Suppressor macrophage treated with lipopolysaccharide for 1 hour (primary cell): ENCODE data around the gene PSMB10.

Source experiments
- DNase-seq, 3 donors: peaks; one replicate each; pipeline ENCODE4 v3.0.0-alpha.2; 2020 to 2022

The PSMB10 gene

GRCh38 chr16:67963662-67964321, 27.1 kb upstream of the PSMB10 start:
- no peak for DNase-seq

GRCh38 chr16:67963292-67963661, 26.6 kb upstream of the PSMB10 start:
- no peak for DNase-seq

- no peak for DNase-seq
Observed at GRCh38 chr16:67962135-67962534, 25.5 kb upstream of the PSMB10 start.

DNA sequence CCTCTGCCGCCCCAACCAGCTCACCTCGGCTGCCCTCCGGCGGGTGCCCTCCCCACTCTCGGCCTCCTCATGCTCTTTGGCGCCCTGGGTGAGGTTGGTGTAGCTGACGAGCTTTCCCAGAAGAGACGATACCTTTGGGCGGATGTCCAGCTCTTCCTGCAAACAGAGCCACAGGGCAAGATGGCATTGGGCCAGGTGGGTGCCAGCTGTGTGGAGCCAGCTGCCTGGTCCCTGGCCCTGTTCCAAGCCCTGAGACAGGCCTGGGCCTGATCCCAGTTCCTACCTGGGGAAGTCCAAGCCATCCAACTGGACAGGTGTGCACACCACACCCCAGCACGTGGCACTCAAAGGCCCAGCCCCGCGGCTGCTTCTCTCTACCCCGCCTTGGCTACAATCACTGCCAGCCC, 24.9 kb upstream of the PSMB10 start:
- DNase-seq: no peak

DNA sequence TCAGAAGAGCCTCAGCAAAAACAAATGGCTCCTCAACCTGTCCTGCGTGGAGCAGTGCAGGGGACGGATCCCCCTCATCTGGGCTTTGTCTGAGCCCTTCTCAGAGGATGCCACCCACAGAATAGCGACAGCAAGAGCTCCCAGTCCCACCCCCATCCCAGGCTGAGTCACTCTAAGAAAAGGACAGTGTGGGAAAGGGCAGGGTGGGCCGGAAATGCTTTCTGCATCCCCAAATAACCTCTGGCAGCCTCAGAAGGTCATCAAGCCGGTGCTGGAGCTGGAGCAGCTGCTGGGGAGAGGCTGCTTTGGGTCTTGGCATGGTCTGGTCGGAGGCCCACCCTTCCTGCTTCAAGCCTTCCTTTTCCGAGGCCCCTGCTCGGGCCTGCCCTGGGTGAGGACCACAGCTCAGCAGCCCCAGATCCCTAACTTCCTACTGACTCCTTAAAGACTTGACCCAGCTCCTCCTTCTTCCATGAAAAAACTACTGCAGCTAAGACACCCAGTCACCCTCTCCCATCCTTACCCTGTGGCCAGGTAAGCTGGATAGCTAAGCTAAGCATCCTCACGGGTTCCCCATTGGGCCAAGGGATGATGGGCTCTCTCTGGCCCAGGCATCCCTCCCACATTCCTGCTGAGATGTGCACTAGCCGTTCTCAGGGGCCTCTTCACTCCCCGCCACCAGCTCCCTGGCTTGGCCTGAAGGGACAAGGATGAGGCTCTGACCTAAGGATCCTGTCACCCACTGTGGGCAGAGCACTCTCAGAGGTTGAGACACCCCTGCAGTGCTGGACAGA, 23.1 kb upstream of the PSMB10 start:
- no peak for DNase-seq

DNA sequence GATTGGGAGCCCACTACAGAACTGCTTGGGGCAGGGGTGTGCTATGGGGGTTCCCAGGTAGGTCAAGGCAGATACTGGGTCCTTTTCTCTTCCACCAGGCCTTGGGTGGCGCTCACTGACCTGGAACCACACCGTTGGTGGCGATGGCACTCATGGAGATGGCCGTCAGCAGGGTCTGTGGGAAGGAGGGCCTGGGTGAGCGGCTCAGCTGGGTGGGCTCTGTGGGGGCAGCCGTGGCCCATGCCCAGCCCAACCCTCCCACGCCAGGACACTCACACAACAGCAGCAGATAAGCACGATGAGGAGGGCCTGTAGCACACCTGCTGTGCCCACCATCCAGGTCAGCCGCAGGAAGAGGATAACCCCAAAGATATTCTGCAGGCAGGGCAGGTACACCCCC, 21.0 kb upstream of the PSMB10 start:
- no peak for DNase-seq

GRCh38 chr16:67954421-67955196, 18.0 kb upstream of the PSMB10 start:
- no peak for DNase-seq

GRCh38 chr16:67953641-67954375, 17.2 kb upstream of the PSMB10 start:
- DNase-seq: no peak

GRCh38 chr16:67951485-67951884, 14.8 kb upstream of the PSMB10 start:
- no peak for DNase-seq

- no peak for DNase-seq
Observed at GRCh38 chr16:67950335-67950843, 13.7 kb upstream of the PSMB10 start.

DNA sequence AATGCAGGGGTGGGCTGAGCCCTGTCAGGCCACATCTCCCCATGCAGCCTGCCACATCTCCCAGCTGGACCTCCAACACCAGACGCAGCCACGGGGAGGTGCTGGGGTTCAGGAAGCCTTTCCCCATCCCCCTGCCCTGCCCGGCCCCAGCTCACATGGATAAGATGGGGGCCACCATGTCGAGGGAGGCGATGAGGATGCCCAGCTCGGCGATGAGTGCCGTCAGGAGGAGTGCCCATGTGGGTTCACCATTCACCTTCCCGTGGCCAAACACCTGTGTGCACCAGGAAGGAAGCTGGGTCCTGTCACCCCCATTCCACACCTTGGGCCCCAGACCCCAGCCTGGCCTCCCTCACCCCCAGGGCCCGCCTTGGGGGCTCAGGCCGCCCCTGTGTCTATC, 13.0 kb upstream of the PSMB10 start:
- no peak for DNase-seq

GRCh38 chr16:67948015-67948414, 11.4 kb upstream of the PSMB10 start:
- no peak for DNase-seq

GRCh38 chr16:67946966-67947558, 10.4 kb upstream of the PSMB10 start:
- no peak for DNase-seq

DNA sequence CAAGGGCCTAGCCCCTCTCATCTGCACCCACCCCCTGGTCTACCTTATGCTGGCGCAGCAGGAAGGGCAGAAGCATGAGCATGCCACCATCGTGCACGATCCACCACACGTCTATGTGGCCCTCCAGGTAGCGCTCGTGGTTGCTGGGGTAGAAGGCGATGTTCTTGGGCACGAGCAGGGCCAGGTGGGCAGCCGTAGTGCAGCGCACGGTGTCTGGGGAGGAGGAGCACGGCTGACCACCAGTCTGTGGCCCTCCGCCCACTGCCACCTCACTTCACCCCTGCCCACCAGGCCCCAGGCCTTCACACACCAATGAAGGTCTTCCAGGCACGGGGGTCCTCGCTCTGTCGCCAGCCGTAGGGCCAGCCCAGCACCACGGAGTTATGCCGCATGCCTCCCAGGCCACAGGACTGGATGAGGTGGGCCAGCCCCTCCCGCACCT, 9.5 kb upstream of the PSMB10 start:
- DNase-seq: no peak

DNA sequence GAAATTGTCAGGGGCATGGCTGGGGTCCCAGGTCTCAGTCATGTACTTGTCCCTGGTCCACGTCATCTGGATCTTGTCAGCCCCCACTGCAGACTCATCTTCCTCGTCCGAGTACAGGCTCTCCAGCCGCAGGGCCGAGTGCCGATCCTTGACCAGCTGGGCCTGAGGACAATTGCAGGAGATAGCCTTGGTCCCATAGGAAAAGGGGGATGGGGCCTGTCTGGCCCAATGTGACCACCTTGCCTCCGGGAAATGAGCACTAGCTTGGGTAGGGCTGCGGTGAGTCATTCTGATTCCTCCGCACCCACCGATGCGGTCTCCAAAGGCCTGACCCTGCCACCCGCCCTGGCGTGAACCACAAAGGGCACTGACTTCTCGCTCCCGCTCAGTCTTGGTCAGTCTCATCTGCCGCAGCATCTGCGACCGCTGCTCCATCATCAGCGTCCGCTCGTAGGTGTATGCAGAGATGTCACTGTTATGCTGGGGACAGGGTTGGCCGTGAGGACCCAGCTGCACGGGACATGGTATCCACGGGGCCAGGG, 8.8 kb upstream of the PSMB10 start:
- DNase-seq: no peak

DNA sequence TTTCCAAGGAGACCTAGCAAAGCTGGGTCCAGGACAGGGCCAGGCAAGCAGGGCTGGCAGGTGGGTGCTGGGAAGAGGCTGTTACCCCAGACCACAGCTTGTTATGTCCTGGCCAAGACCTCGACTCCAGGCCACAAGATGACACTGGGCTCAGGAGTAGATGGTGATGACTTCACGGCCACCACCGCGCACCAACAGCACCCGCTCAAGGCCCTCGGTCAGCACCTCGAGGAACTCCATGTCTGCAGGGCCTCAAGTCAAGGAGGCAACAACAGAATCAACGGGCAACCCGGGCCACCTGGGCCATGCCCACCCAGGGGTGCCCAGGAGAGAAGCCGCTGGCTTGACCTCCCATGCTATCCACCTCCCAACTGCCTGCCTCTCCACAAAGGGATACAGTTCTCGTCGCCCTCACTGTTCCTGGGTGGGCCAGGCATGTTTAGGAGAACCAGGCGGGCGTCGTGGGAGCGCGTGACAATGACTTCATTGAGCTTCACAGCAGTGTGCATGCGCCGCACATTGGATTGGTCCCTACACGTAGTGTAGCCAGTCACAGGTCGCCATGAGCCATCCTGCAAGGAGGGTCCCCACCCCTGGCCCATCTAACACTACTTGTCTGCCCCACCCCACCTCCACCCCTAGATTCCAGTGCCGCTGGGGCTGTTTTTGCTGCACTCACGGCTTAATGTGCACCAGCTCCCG, 8.2 kb upstream of the PSMB10 start:
- DNase-seq: no peak

- DNase-seq: no peak
Observed at GRCh38 chr16:67943619-67944504, 7.2 kb upstream of the PSMB10 start, which contains the start of gene LCAT. LCAT (minus strand) TSS chr16:67944120; CDS start chr16:67944101, 19 bp downstream.

GRCh38 chr16:67943256-67943618, 6.6 kb upstream of the PSMB10 start:
- no peak for DNase-seq

DNA sequence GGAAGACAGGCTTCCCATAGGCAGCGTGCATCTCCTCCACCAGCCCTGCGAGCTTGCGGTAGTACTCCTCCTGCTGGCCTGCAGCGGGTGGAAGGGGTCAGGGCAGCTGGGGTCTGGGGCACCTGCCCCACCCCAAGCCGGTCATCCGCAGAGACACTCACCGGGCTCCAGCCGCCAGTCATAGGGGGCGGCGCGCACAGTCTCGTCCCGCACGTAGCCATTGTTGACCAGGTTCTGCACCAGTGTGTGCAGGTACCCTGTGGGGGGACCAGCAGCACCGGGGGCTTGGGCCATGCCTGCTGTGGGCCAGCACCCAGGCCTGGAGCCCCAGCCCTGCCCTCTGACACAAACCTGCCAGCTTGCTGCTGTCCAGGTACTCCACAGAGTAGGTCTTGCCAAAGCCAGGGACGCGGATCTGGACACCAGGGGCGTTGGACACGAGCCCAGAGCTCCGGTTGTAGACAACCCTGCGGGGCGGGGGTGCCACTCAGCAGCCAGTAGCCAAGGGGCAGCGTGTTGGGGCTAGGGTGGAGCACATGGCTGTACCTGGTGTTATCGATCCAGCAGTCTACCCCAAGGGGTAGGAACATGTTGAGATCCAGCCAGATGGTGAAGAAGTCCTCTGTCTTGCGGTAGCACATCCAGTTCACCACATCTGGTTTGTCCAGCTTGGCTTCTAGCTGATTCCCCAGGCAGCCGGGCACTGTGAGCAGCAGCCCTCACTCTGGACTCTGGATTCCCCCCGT, 6.0 kb upstream of the PSMB10 start:
- no peak for DNase-seq

- peak; percentile 38 to 52 (median 48) for DNase-seq
Observed at GRCh38 chr16:67942200-67942509, 5.5 kb upstream of the PSMB10 start.
